Measurements from ENCODE around the gene SEPTIN10.
"Not testable (repeated sequence)": the region's sequence is repeated elsewhere in the genome, so short reads cannot be mapped to it uniquely, and the experiment has no call there.

Gene SEPTIN10

DNA sequence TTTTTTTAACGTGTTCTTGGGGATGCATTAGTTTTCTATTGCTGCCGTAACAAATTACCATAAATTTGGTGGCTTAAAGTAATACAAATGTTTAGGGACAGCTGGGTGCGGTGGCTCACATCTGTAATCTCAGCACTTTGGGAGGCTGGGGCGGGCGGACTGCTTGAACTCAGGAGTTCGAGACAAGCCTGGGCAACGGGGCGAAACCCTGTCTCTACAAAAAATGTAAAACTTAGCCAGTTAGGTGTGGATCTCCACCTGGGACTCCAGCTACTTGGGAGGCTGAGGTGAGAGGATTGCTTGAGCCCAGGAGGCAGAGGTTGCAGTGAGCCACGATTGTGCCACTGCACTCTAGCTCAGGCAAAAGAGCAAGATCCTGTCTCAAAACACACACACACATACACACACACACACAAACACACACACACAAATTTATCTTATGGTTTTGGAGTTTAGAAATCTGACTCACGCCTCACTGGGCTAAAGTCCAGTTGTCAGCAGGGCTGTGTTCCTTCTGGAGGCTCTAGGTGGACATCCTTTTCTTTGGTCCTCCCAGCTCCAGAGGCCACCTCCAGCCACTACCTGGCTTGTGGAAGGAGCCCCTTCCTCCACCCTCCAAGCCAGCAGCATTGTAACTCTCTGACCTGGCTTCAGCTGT, 76.1 kb downstream of the SEPTIN10 start:
- Histone ChIP-seq H3K4me3 (ENCODE audit: low read depth, low read length) (no peak overlapping the region), H3K4me1 (ENCODE audit: control insufficient read depth, insufficient read depth, low read length) (no peaks in the 10 kb centered on the region), H3K9me3 (ENCODE audit: control insufficient read depth, insufficient read depth, low read depth, low read length) (no peaks in the 10 kb centered on the region), H3K36me3 (ENCODE audit: control insufficient read depth in 2 of 2, insufficient read depth in 1 of 2, low read length in 2 of 2) (no peaks in the 10 kb centered on the region), H3K27ac (ENCODE audit: extremely low read depth, low read depth, low read length) (no peak overlapping the region)
- ChIA-PET POLR2A (no interaction called here), CTCF (interaction anchor here (0.5 kb wide), 1 partner anchor 64 kb away, joined by 3 read pairs; no protein-coding TSS in a partner anchor)
- no peak for TF ChIP-seq ZXDB (tag by site-specific recombination; IDR thresholded peaks at IDR 0.05)

DNA sequence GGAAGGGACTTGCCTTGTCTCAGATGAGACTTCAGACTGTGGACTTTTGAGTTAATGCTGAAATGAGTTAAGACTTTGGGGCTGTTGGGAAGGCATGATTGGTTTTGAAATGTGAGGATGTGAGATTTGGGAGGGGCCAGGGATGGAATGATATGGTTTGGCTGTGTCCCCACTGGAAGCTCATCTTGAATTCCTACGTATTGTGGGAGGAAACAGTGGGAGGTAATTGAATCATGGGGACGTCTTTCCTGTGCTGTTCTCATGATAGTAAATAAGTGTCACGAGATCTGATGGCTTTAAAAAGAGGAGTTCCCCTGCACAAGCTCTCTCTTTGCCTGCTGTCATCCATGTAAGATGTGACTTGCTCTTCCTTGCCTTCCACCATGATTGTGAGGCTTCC, 77.2 kb downstream of the SEPTIN10 start:
- H3K27ac ChIP-seq (ENCODE audit: extremely low read depth, low read depth, low read length); POLR2A ChIA-PET; H3K4me1 ChIP-seq (ENCODE audit: control insufficient read depth, insufficient read depth, low read length); H3K4me3 ChIP-seq (ENCODE audit: low read depth, low read length); H3K9me3 ChIP-seq (ENCODE audit: control insufficient read depth, insufficient read depth, low read depth, low read length); H3K36me3 ChIP-seq (ENCODE audit: control insufficient read depth in 2 of 2, insufficient read depth in 1 of 2, low read length in 2 of 2): not testable (repeated sequence)
- CTCF ChIA-PET: interaction anchor here (0.8 to 1.3 kb wide), 2 partner anchors 10 to 179 kb away, joined by 3 to 6 read pairs; no protein-coding TSS in a partner anchor

DNA sequence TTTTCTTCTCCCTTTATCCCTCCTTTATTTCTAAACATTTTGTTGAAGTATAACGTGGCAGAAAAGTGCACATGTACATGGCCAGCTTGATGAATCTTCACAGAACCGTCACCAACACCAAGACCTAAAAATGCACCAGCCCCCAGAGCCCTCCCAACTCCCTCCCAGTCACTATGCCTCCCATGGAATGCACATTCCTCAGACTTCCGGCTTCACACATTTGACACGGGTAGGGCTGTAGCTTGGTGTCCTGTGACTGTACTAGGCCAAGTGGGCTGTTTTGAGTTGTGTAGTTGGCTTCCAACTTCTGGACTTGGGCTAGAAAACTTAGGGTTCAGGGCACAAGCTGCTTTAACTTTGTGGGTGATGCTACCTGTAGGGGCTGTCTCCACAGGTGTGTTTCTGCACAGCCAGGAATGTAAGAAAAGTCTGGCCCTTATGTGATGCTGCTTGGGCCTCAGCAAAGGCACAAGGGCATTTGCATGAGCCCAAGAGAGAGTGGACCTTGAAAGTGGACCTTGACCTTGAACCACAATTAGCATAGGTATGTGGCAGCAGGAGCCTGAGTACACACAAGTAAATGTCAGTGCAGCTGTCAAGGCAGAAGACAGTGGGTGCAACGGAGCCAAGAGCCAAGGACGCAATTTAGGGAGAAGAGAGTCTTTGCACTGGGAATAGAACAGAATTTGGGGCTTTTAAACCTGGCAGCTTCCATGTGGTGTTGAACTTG, 78.4 kb downstream of the SEPTIN10 start:
- POLR2A ChIA-PET: no interaction called here
- TF ChIP-seq ZFP41 (tag by site-specific recombination; IDR thresholded peaks at IDR 0.05; ENCODE audit: borderline replicate concordance) (no peak), MZF1 (tag by site-specific recombination; IDR thresholded peaks at IDR 0.05; ENCODE audit: borderline replicate concordance) (no peak), EGR2 (tag by site-specific recombination; IDR thresholded peaks at IDR 0.05; ENCODE audit: low read depth) (no peak), ZNF335 (tag by site-specific recombination; conservative IDR thresholded peaks at IDR 0.05) (no peak), ZNF324 (tag by site-specific recombination; IDR thresholded peaks at IDR 0.05) (no peak), ZBTB48 (tag by site-specific recombination; IDR thresholded peaks at IDR 0.05) (no peak), OVOL3 (tag by site-specific recombination; IDR thresholded peaks at IDR 0.05) (no peak), ZNF10 (tag by site-specific recombination; IDR thresholded peaks at IDR 0.05) (no peak), HOXD13 (CRISPR knock-in tag; IDR thresholded peaks at IDR 0.05; ENCODE audit: borderline replicate concordance) (no peak), ZEB2 (tag by site-specific recombination; IDR thresholded peaks at IDR 0.05) (no peak), ZNF426 (tag by site-specific recombination; IDR thresholded peaks at IDR 0.05) (no peak), ZNF830 (tag by site-specific recombination; IDR thresholded peaks at IDR 0.05; ENCODE audit: low read depth) (no peak), ZNF132 (tag by site-specific recombination; IDR thresholded peaks at IDR 0.05; ENCODE audit: borderline replicate concordance) (no peak), ZBTB20 (tag by site-specific recombination; IDR thresholded peaks at IDR 0.05) (no peak)
- TF ChIP-seq, protein P1, sequence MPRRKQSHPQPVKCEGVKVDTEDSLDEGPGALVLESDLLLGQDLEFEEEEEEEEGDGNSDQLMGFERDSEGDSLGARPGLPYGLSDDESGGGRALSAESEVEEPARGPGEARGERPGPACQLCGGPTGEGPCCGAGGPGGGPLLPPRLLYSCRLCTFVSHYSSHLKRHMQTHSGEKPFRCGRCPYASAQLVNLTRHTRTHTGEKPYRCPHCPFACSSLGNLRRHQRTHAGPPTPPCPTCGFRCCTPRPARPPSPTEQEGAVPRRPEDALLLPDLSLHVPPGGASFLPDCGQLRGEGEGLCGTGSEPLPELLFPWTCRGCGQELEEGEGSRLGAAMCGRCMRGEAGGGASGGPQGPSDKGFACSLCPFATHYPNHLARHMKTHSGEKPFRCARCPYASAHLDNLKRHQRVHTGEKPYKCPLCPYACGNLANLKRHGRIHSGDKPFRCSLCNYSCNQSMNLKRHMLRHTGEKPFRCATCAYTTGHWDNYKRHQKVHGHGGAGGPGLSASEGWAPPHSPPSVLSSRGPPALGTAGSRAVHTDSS (tag by site-specific recombination; IDR thresholded peaks at IDR 0.05): no peak
- TF ChIP-seq, protein P2, sequence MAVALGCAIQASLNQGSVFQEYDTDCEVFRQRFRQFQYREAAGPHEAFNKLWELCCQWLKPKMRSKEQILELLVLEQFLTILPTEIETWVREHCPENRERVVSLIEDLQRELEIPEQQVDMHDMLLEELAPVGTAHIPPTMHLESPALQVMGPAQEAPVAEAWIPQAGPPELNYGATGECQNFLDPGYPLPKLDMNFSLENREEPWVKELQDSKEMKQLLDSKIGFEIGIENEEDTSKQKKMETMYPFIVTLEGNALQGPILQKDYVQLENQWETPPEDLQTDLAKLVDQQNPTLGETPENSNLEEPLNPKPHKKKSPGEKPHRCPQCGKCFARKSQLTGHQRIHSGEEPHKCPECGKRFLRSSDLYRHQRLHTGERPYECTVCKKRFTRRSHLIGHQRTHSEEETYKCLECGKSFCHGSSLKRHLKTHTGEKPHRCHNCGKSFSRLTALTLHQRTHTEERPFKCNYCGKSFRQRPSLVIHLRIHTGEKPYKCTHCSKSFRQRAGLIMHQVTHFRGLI (tag by site-specific recombination; IDR thresholded peaks at IDR 0.05): no peak
- TF ChIP-seq, protein P3, sequence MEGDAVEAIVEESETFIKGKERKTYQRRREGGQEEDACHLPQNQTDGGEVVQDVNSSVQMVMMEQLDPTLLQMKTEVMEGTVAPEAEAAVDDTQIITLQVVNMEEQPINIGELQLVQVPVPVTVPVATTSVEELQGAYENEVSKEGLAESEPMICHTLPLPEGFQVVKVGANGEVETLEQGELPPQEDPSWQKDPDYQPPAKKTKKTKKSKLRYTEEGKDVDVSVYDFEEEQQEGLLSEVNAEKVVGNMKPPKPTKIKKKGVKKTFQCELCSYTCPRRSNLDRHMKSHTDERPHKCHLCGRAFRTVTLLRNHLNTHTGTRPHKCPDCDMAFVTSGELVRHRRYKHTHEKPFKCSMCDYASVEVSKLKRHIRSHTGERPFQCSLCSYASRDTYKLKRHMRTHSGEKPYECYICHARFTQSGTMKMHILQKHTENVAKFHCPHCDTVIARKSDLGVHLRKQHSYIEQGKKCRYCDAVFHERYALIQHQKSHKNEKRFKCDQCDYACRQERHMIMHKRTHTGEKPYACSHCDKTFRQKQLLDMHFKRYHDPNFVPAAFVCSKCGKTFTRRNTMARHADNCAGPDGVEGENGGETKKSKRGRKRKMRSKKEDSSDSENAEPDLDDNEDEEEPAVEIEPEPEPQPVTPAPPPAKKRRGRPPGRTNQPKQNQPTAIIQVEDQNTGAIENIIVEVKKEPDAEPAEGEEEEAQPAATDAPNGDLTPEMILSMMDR (tag by site-specific recombination; IDR thresholded peaks at IDR 0.05): no peak
- TF ChIP-seq, protein P4, sequence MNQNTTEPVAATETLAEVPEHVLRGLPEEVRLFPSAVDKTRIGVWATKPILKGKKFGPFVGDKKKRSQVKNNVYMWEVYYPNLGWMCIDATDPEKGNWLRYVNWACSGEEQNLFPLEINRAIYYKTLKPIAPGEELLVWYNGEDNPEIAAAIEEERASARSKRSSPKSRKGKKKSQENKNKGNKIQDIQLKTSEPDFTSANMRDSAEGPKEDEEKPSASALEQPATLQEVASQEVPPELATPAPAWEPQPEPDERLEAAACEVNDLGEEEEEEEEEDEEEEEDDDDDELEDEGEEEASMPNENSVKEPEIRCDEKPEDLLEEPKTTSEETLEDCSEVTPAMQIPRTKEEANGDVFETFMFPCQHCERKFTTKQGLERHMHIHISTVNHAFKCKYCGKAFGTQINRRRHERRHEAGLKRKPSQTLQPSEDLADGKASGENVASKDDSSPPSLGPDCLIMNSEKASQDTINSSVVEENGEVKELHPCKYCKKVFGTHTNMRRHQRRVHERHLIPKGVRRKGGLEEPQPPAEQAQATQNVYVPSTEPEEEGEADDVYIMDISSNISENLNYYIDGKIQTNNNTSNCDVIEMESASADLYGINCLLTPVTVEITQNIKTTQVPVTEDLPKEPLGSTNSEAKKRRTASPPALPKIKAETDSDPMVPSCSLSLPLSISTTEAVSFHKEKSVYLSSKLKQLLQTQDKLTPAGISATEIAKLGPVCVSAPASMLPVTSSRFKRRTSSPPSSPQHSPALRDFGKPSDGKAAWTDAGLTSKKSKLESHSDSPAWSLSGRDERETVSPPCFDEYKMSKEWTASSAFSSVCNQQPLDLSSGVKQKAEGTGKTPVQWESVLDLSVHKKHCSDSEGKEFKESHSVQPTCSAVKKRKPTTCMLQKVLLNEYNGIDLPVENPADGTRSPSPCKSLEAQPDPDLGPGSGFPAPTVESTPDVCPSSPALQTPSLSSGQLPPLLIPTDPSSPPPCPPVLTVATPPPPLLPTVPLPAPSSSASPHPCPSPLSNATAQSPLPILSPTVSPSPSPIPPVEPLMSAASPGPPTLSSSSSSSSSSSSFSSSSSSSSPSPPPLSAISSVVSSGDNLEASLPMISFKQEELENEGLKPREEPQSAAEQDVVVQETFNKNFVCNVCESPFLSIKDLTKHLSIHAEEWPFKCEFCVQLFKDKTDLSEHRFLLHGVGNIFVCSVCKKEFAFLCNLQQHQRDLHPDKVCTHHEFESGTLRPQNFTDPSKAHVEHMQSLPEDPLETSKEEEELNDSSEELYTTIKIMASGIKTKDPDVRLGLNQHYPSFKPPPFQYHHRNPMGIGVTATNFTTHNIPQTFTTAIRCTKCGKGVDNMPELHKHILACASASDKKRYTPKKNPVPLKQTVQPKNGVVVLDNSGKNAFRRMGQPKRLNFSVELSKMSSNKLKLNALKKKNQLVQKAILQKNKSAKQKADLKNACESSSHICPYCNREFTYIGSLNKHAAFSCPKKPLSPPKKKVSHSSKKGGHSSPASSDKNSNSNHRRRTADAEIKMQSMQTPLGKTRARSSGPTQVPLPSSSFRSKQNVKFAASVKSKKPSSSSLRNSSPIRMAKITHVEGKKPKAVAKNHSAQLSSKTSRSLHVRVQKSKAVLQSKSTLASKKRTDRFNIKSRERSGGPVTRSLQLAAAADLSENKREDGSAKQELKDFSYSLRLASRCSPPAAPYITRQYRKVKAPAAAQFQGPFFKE (tag by site-specific recombination; IDR thresholded peaks at IDR 0.05; ENCODE audit: borderline replicate concordance): no peak

More for the DNA sequence above, 78.4 kb downstream of the SEPTIN10 start:
- Histone ChIP-seq H3K9me3 (ENCODE audit: control insufficient read depth, insufficient read depth, low read depth, low read length) (no peaks in the 10 kb centered on the region), H3K36me3 (ENCODE audit: control insufficient read depth in 2 of 2, insufficient read depth in 1 of 2, low read length in 2 of 2) (no peaks in the 10 kb centered on the region), H3K27ac (ENCODE audit: extremely low read depth, low read depth, low read length) (no peak overlapping the region), H3K4me3 (ENCODE audit: low read depth, low read length) (no peak overlapping the region), H3K4me1 (ENCODE audit: control insufficient read depth, insufficient read depth, low read length) (no peaks in the 10 kb centered on the region)
- CTCF ChIA-PET: interaction anchor here (1.3 kb wide), 1 partner anchor 11 kb away, joined by 6 read pairs; no protein-coding TSS in a partner anchor
